Chondrocyte (in vitro differentiated cells): ENCODE measurements around the gene CCNL2. TPM values are rescaled to one million over a fixed set of nuclear protein-coding genes. Genes with fewer than 3 reads are reported as not detected.

Source experiments
- DNase-seq: peaks from one replicate; pipeline ENCODE4 v3.0.0; 2021; ENCODE audit warnings: mixed read lengths, low spot score
- H3K27ac Mint-ChIP-seq: one replicate; pipeline ENCODE4 v1.8.0; 2021; ENCODE audit warnings: mild to moderate bottlenecking, moderate library complexity, mixed read lengths; ENCODE audit not compliant: unreplicated experiment
- H3K27me3 Mint-ChIP-seq: 2 replicates; pipeline ENCODE4 v1.8.0; 2021; ENCODE audit warnings: low read depth, mixed read lengths
- H3K36me3 Mint-ChIP-seq: 2 replicates; pipeline ENCODE4 v1.8.0; 2021; ENCODE audit warnings: low read depth, mixed read lengths
- H3K4me1 Mint-ChIP-seq: 2 replicates; pipeline ENCODE4 v1.8.0; 2021; ENCODE audit warnings: low read depth, mild to moderate bottlenecking, mixed read lengths
- H3K4me3 Mint-ChIP-seq: one replicate; pipeline ENCODE4 v1.8.0; 2021; ENCODE audit warnings: mild to moderate bottlenecking, moderate library complexity, mixed read lengths; ENCODE audit not compliant: unreplicated experiment
- H3K9me3 Mint-ChIP-seq: 2 replicates; pipeline ENCODE4 v1.8.0; 2021; ENCODE audit warnings: low read depth, mixed read lengths
- CTCF ChIP-seq: fragments of 200-600 bp; sonication (generic); IDR thresholded peaks from 2 replicates; pipeline ENCODE4 v1.5.0; 2021; ENCODE audit warnings: antibody characterized with exemption, mild to moderate bottlenecking, moderate library complexity
- total RNA-seq: library from RNA; stranded (reverse); gene quantifications from 3 replicates; pipeline ENCODE4 v1.2.1, GENCODE V29; 2021

Gene CCNL2
- total RNA-seq, 1 donor from 2014 or later, result 161 TPM

DNA sequence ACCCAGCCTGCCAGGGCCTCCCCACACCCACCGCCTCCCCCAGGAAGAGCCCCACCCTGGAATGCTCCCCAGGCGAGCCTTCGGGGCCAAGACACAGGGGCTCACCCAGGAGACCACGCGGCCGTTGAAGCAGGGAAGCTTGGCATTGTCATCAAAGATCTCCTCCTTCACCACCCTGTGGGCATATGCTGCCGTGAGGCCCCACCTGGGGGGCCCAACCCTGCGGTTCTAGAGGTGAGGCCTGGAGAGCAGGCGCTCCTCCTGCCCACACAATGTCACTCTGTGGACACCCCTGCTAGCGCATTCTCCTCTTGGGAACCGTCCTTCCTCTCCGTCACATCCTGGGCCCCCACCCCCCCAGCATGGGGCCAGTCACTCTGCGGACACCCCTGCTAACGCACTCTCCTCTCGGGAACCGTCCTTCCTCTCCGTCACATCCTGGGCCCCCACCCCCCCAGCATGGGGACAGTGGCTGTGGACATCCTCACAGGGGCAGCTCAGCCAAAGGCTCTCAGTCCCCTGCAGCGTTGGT, 56.5 kb downstream of the CCNL2 start:
- H3K9me3 Mint-ChIP-seq, result no peaks in the 10 kb centered on the region
- no peaks in the 10 kb centered on the region for H3K27me3 Mint-ChIP-seq
- peaks cover 3% of the 10 kb centered on the region for H3K36me3 Mint-ChIP-seq
- DNase-seq, result no peak
- H3K27ac Mint-ChIP-seq, result no peak overlapping the region
- H3K4me3 Mint-ChIP-seq, result no peak overlapping the region
- no peak for TF ChIP-seq CTCF
- peaks cover 22% of the 10 kb centered on the region for H3K4me1 Mint-ChIP-seq

- Mint-ChIP-seq H3K36me3 (peaks cover 3% of the 10 kb centered on the region), H3K27me3 (no peaks in the 10 kb centered on the region), H3K4me1 (peaks cover 17% of the 10 kb centered on the region), H3K27ac (no peak overlapping the region), H3K9me3 (no peaks in the 10 kb centered on the region), H3K4me3 (no peak overlapping the region)
- no peak for DNase-seq
- TF ChIP-seq CTCF, result no peak
Observed at GRCh38 chr1:1342061-1342562, 57.0 kb downstream of the CCNL2 start.

DNA sequence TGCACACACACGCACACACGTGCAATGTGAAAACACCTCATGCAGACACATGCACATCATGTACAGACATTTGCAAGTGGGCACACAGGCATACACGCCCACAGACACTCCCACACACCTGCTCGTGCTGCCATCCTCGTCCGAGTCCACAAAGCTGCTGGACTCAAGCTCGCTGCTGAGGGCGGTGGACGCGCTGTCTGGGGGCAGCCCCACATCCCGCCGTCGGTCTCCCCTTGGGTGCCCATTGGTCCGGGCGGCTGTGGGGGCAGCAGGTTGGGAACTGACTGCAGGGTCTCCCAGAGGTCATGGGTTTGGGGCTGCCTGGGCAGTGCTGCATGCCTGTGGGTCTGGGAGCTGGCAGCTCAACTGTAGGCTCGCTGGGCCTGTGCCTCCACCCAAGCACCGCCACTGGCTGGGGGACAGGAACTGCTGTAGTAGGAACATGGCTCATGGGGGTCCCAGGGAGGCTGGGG, 57.5 kb downstream of the CCNL2 start:
- Mint-ChIP-seq H3K4me1 (peaks cover 12% of the 10 kb centered on the region), H3K27me3 (no peaks in the 10 kb centered on the region), H3K9me3 (no peaks in the 10 kb centered on the region), H3K36me3 (peaks cover 3% of the 10 kb centered on the region), H3K4me3 (no peak overlapping the region), H3K27ac (no peak overlapping the region)
- DNase-seq, result no peak
- no peak for TF ChIP-seq CTCF

- Mint-ChIP-seq H3K36me3 (peaks cover 3% of the 10 kb centered on the region), H3K27me3 (no peaks in the 10 kb centered on the region), H3K4me3 (no peak overlapping the region), H3K9me3 (no peaks in the 10 kb centered on the region), H3K4me1 (peaks cover 7% of the 10 kb centered on the region), H3K27ac (no peak overlapping the region)
- DNase-seq, result no peak
- no peak for TF ChIP-seq CTCF
Observed at GRCh38 chr1:1340791-1341548, 58.2 kb downstream of the CCNL2 start.

DNA sequence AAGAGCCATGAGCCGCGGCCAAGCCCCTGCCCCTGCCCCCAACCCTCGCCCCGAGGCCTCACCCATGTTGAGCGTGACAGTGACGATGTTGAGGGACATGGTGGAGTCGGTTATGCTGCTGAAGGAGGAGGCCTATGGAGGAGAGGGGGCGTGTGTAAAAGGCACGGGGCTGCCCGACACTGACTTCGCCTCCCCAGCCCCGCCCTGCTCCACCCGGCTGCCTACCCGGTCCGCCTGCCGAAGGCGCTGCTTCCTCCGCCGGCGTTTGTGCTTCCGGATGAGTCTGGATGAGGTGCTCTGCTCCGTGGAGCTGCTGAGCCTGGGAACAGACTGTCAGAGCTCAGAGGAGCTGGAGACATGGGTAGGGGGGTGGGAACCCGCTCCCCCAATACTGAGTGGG, 59.0 kb downstream of the CCNL2 start:
- Mint-ChIP-seq H3K36me3 (peaks cover 3% of the 10 kb centered on the region), H3K9me3 (no peaks in the 10 kb centered on the region), H3K4me1 (peaks cover 5% of the 10 kb centered on the region), H3K4me3 (no peak overlapping the region), H3K27me3 (no peaks in the 10 kb centered on the region), H3K27ac (no peak overlapping the region)
- TF ChIP-seq CTCF, result no peak
- DNase-seq, result no peak
